ENCODE data around the gene C8G.
A peak's percentile ranks its signal among the peaks of the same experiment; 100 is the strongest.

Gene C8G

DNA sequence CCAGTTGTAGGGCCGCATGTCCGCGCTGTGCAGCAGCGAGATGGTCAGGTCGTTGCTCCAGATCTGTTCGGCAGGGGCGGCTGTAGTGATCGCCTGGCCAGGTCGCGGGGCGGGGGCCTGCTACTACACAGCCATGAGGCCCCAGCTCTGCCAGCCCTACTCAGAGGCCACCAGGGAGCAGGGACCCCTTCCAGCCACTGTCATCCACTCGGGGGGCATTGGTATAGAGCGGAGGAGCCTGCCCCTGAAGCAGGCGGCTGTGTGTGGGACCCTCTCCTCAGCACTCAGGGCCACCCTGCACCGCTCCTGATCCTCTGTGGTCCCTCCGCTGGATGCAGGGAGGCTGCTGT is 2.2 kb upstream of the C8G start:
- H4K20me1 ChIP-seq (ENCODE audit: insufficient read depth): no peaks in the 10 kb centered on the region
- no peak overlapping the region for H2AFZ ChIP-seq (ENCODE audit: low read depth)
- no peak overlapping the region; the same call in 1 of the 2 replicates for H3K9ac ChIP-seq
- peaks cover 6% of the 10 kb centered on the region for H3K4me1 ChIP-seq (ENCODE audit: low read depth, poor library complexity, severe bottlenecking)
- TF ChIP-seq, protein P1, sequence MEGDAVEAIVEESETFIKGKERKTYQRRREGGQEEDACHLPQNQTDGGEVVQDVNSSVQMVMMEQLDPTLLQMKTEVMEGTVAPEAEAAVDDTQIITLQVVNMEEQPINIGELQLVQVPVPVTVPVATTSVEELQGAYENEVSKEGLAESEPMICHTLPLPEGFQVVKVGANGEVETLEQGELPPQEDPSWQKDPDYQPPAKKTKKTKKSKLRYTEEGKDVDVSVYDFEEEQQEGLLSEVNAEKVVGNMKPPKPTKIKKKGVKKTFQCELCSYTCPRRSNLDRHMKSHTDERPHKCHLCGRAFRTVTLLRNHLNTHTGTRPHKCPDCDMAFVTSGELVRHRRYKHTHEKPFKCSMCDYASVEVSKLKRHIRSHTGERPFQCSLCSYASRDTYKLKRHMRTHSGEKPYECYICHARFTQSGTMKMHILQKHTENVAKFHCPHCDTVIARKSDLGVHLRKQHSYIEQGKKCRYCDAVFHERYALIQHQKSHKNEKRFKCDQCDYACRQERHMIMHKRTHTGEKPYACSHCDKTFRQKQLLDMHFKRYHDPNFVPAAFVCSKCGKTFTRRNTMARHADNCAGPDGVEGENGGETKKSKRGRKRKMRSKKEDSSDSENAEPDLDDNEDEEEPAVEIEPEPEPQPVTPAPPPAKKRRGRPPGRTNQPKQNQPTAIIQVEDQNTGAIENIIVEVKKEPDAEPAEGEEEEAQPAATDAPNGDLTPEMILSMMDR (conservative IDR thresholded peaks at IDR 0.05; ENCODE audit: low read depth, low read length): no peak
- no peak overlapping the region for H3K27ac ChIP-seq
- peaks cover 18% of the 10 kb centered on the region; the same call in 1 of the 2 replicates for H3K79me2 ChIP-seq (ENCODE audit: insufficient read depth, low read depth)
- H3K27me3 ChIP-seq (ENCODE audit: insufficient read depth, low read depth): no peaks in the 10 kb centered on the region
- H3K4me2 ChIP-seq: peak overlapping the region; percentile 60; the same call in 1 of the 2 replicates
- H3K36me3 ChIP-seq (ENCODE audit: insufficient read depth): peaks cover 3% of the 10 kb centered on the region; the same call in 1 of the 2 replicates
- H3K4me3 ChIP-seq (IDR thresholded peaks at IDR 0.05; ENCODE audit: insufficient read depth, low read depth, low read length): no peak overlapping the region

GRCh38 chr9:136943291-136944211 is 1.5 kb upstream of the C8G start:
- Histone ChIP-seq H3K36me3 (ENCODE audit: insufficient read depth) (peaks cover 3% of the 10 kb centered on the region; the same call in 1 of the 2 replicates), H3K4me3 (IDR thresholded peaks at IDR 0.05; ENCODE audit: insufficient read depth, low read depth, low read length) (peak overlapping the region; percentile 22), H3K79me2 (ENCODE audit: insufficient read depth, low read depth) (peaks cover 18% of the 10 kb centered on the region; the same call in 1 of the 2 replicates), H3K4me1 (ENCODE audit: low read depth, poor library complexity, severe bottlenecking) (peaks cover 9% of the 10 kb centered on the region), H4K20me1 (ENCODE audit: insufficient read depth) (no peaks in the 10 kb centered on the region), H3K9ac (peak overlapping the region; percentile 64; the same call in 1 of the 2 replicates), H2AFZ (ENCODE audit: low read depth) (no peak overlapping the region), H3K27me3 (ENCODE audit: insufficient read depth, low read depth) (no peaks in the 10 kb centered on the region), H3K4me2 (peak overlapping the region; percentile 60), H3K27ac (peak overlapping the region; percentile 60)
- TF ChIP-seq, protein P1 (conservative IDR thresholded peaks at IDR 0.05; ENCODE audit: low read depth, low read length): no peak

- Histone ChIP-seq H3K36me3 (ENCODE audit: insufficient read depth) (peaks cover 3% of the 10 kb centered on the region; the same call in 1 of the 2 replicates), H2AFZ (ENCODE audit: low read depth) (no peak overlapping the region), H3K79me2 (ENCODE audit: insufficient read depth, low read depth) (peaks cover 18% of the 10 kb centered on the region; the same call in 1 of the 2 replicates), H3K4me1 (ENCODE audit: low read depth, poor library complexity, severe bottlenecking) (peaks cover 15% of the 10 kb centered on the region), H3K27ac (peak overlapping the region; percentile 60), H3K27me3 (ENCODE audit: insufficient read depth, low read depth) (no peaks in the 10 kb centered on the region), H3K9ac (peak overlapping the region; percentile 64; the same call in 1 of the 2 replicates), H3K4me2 (peak overlapping the region; percentile 60), H3K4me3 (IDR thresholded peaks at IDR 0.05; ENCODE audit: insufficient read depth, low read depth, low read length) (no peak overlapping the region), H4K20me1 (ENCODE audit: insufficient read depth) (no peaks in the 10 kb centered on the region)
- TF ChIP-seq, protein P1 (conservative IDR thresholded peaks at IDR 0.05; ENCODE audit: low read depth, low read length): no peak
Observed at GRCh38 chr9:136944212-136944518, 878 bp upstream of the C8G start.

DNA sequence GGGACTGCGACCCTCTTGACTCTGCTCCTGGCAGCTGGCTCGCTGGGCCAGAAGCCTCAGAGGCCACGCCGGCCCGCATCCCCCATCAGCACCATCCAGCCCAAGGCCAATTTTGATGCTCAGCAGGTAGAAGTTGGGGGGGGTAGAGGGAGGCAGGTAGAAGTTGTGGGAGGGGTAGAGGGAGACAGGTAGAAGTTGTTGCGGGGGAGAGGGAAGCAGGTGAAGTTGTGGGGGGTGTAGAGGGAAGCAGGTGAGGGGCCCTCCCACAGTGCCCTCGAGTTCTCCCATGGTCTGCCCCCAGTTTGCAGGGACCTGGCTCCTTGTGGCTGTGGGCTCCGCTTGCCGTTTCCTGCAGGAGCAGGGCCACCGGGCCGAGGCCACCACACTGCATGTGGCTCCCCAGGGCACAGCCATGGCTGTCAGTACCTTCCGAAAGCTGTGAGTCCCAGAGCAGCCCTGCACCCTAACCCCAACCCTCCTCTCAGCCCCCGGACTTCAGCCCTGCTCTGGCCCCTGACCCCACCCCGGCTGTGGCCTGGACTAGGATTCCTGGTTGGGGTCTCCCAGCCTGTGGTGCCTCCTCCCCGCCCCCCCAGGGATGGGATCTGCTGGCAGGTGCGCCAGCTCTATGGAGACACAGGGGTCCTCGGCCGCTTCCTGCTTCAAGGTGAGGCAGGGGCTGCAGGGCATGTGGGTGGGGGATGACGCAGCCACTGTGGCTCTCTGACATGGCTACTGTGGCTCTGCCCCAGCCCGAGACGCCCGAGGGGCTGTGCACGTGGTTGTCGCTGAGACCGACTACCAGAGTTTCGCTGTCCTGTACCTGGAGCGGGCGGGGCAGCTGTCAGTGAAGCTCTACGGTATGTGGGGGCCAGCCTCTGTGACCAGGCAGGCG is 537 bp downstream of the C8G start:
- peaks cover 3% of the 10 kb centered on the region; the same call in 1 of the 2 replicates for H3K36me3 ChIP-seq (ENCODE audit: insufficient read depth)
- H3K4me1 ChIP-seq (ENCODE audit: low read depth, poor library complexity, severe bottlenecking): peaks cover 20% of the 10 kb centered on the region
- H3K27ac ChIP-seq: no peak overlapping the region
- no peak overlapping the region for H3K9ac ChIP-seq
- H4K20me1 ChIP-seq (ENCODE audit: insufficient read depth): no peaks in the 10 kb centered on the region
- H3K27me3 ChIP-seq (ENCODE audit: insufficient read depth, low read depth): no peaks in the 10 kb centered on the region
- H3K4me3 ChIP-seq (IDR thresholded peaks at IDR 0.05; ENCODE audit: insufficient read depth, low read depth, low read length): no peak overlapping the region
- peaks cover 18% of the 10 kb centered on the region; the same call in 1 of the 2 replicates for H3K79me2 ChIP-seq (ENCODE audit: insufficient read depth, low read depth)
- no peak overlapping the region for H3K4me2 ChIP-seq
- no peak overlapping the region for H2AFZ ChIP-seq (ENCODE audit: low read depth)
- TF ChIP-seq, protein P1 (conservative IDR thresholded peaks at IDR 0.05; ENCODE audit: low read depth, low read length): no peak
